Stimulated activated CD4-positive, alpha-beta T cell treated with anti-CD3 and anti-CD28 coated beads, Interleukin-12 subunit alpha, Interleukin-12 subunit beta, amount 100 ng/mL, for 48 hours (primary cell): ENCODE results near the gene HS6ST1.

Experiments
- DNase-seq, 3 donors: peaks; one replicate each; pipeline ENCODE4 v3.0.0-alpha.2; 2020; ENCODE audit warnings: low read depth in 2 of 3, low spot score in 1 of 3

The HS6ST1 gene

GRCh38 chr2:128300151-128301020, 18.3 kb downstream of the HS6ST1 start:
- no peak for DNase-seq

DNA sequence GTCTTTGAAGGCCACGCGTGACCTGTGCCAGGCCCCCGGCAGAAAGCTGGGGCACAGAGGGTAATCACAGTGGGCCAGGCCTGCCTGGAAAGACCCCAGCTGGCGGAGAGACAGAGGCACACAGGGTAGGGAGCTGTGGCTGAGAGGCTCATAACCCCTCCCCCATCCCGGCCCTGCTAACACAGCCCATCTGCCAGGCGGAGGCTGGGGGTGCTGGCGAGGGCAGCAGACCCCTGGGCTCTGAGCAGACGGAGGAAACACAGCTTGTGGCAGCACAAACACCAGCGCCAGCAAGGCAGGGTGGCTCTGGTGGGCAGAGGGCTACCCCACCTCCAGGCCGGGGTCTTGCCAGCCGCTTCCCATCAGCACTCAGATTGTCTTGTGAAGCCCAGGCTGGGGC, 19.0 kb downstream of the HS6ST1 start:
- no peak for DNase-seq

GRCh38 chr2:128298846-128299507, 19.7 kb downstream of the HS6ST1 start:
- DNase-seq, result no peak

DNA sequence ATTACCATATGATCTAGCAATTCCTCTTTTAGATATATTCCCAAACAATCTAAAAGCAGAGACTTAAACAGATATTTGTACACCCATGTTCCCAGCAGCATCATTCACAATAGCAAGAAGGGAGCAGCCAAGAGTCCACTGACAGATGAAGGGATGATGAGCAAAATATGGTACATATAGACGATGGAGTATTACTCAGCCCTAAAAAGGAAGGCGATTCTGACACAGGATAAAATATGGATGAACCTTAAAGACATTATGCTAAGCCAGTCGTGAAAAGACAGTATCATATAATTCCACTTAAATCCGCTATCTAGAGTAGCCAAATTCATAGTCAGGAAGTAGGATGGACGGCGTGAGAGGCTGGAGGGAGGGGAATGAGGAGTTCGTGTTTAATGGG, 20.4 kb downstream of the HS6ST1 start:
- no peak for DNase-seq

- no peak for DNase-seq
These were observed 24.7 kb downstream of the HS6ST1 start for GRCh38 chr2:128293870-128294455.

DNA sequence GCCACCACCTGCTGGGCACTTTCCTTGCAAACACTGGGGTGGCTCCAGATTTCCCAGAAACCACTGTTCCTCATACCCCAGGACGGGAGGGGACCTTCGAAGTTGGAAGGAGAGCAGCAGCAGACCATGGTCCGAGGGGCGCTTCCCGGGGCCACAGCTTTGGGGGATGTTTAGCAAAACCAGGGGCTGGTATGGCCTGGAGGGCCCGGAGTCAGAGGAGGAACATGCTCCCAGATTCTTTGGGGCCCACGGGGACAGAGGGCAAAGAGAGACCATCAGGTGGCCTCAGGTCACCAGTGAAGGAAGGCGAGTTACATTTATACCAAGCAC, 25.3 kb downstream of the HS6ST1 start:
- DNase-seq, result no peak

DNA sequence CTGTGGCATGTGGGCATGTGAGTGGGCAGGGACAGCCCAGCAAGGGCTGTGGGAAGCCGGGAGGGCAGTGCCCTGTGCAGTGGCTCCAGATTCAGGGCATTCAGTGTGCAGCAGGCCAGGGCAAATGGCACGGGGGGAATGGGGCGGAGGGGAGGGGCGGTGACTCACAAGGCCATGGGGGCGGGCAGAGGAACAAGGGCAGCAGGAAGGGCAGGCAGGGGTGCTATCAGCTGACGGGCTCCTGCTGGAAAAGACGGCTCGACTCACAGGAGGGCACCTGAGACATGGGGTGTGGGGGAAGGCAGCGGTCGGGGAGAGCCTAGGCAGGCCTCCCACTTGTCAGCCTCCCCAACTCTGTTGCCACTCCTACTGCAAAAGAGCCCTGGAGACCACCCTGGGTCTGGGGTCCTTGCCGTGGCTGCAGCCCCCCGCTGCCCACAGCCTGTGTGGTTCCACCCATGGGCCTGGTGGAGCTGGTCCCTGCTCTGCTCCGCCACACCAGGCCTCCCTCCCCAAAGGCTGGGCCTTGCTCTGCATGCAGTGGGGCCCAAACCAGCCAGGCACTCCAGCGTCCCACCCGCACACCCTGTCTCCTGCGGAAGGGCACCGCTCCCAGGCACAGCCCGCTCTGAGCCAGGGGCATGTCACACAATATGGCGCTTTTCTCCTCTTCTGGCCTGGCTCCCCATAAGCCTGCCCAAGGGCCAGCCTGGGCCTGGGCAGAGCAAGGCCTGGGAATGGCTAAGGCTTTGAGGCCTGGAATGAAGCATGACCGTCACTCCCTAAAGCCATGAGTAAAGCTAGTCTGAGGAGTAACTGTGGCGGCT, 25.9 kb downstream of the HS6ST1 start:
- no peak for DNase-seq

GRCh38 chr2:128291844-128292598, 26.6 kb downstream of the HS6ST1 start:
- no peak for DNase-seq

- DNase-seq, result no peak
These were observed 27.4 kb downstream of the HS6ST1 start for GRCh38 chr2:128291161-128291843.

DNA sequence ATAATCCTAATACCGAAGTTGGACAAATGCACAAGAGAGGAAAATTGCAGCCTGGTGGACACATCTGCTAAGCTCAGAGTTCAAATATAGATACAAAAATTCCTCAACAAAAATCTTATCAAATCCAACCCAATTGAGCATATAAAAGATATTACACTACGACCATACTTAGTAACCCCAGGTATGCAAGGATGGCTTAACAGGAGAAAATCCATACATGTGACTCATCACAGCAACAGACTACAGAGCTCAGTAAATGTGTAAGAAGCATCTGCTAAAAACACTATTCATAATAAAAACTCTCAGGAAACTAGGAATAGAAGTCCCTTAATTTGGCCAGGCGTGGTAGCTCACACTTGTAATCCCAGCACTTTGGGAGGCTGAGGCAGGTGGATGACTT, 28.3 kb downstream of the HS6ST1 start:
- DNase-seq, result no peak

- no peak for DNase-seq
These were observed 29.2 kb downstream of the HS6ST1 start for GRCh38 chr2:128289439-128289838.

DNA sequence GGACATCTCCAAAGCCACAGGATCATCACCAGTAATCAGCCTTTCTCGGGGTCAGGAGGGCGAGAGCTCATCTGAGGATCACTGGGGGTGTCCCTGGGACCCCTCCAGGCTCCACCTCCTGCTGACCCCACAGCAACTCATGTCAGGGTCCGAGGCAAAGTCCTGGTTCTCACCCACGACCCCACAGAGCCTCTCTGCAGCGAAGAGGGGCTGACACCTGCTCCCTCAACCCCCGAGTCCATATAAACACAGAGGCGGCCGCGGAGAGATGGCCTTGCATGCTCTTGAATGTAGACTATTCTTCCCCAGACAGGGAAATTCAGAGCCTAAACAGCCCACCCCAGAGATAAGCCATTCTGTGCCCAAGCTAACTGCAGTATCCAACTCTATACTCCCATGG, 29.9 kb downstream of the HS6ST1 start:
- DNase-seq, result no peak

- no peak for DNase-seq
These were observed 30.6 kb downstream of the HS6ST1 start for GRCh38 chr2:128287780-128288735.

DNA sequence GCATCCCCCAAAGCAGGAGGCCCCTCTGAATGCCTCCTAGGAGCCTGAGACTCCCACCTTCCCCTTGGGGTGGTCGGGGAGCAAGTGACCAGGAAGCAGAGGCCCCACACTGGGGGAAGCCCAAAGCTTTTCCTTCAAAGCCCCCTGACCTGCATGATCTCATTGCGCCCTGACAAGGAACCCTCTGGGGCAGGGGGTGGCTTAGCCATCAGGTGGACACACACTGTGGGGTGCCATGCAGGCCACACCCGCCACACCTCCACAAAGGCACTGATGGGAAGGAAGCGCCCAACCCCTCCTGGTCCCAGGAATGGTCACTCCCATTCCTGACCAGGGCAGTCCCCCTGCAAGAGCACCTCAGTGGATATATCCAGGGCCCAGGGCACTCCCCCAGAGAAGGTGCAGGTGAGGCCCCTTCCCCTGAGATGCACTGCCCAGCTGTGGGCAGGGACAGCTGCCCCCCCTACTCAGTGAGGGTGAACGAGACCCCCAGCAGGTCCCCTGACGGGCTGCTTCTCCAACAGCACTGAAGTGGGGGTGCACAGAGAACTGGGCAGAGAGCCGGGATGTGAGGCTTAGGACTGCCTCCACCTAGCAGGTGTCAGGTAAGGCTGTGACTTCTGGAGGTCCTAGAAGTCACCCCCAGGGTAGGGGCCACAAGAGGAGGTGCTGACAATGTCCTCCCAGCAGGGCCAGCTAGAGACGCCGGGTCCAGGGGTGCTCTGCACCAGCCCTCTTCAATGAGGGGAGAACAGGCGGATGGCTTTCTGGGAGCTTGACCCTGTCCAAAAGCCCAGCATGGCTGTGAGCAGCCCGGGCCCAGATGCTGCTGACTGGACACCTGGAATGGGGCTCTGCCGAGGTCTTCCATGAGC, 31.5 kb downstream of the HS6ST1 start:
- DNase-seq, result no peak

GRCh38 chr2:128286011-128286721, 32.5 kb downstream of the HS6ST1 start:
- no peak for DNase-seq

- DNase-seq, result no peak
These were observed 33.2 kb downstream of the HS6ST1 start for GRCh38 chr2:128285329-128285931.

DNA sequence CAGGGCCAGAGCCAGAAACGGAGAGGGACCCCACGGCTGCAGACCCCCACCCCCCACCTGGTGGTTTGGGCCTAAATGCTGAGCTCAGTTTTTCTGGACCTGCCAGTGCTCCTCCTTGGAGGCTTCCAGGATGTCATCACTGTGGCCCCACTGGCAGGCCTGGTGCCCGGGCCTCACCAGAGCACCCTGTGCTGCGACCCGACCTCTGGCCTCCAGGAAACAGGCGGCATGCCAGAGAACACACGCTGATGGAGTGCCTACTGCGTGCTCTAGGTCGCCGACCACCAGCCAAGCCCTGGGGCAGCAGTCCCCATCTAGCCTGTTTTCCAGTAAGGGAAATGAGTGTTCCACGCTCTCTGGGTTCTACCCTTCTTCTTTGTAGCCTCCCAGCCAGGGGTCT, 33.8 kb downstream of the HS6ST1 start:
- no peak for DNase-seq
